ENCODE results near the gene DLGAP4. TPM values are rescaled to one million over a fixed set of nuclear protein-coding genes. Genes with fewer than 3 reads are reported as not detected.

DLGAP4 gene
- polyA plus RNA-seq, 1 donor (not counting 4 experiments of a cell fraction or from before 2014, with no cell fraction given): 9.6 TPM

- no peak overlapping the region for H3K4me3 ChIP-seq (ENCODE audit: control insufficient read depth in 2 of 3, extremely low read depth in 1 of 3, insufficient read depth in 2 of 3, low read depth in 1 of 3, low read length in 3 of 3)
- H3K27ac ChIP-seq (ENCODE audit: control insufficient read depth, insufficient read depth, low read length): no peak overlapping the region
- H3K79me2 ChIP-seq (ENCODE audit: control insufficient read depth, insufficient read depth, low read length): peaks cover 61% of the 10 kb centered on the region
- no peak overlapping the region for H3K9ac ChIP-seq (ENCODE audit: control insufficient read depth, extremely low read depth, insufficient read depth, low read length)
- TF ChIP-seq CTCF (optimal IDR thresholded peaks at IDR 0.05 in 1 of 3, IDR thresholded peaks at IDR 0.05 in 1 of 3, conservative IDR thresholded peaks at IDR 0.05 in 1 of 3; ENCODE audit: extremely low read depth in 1 of 3, insufficient read depth in 2 of 3, low read length in 3 of 3): no peak
- TF ChIP-seq EZH2 (IDR thresholded peaks at IDR 0.05; ENCODE audit: low read length): no peak
- H3K27me3 ChIP-seq (ENCODE audit: control insufficient read depth, extremely low read depth, insufficient read depth, low read length): no peaks in the 10 kb centered on the region
- dilution Hi-C loops (cut with MboI; ENCODE audit: extremely low pct_ligation_motif_present, low sequenced_read_pairs): no loop called here
- no peaks in the 10 kb centered on the region for H3K9me3 ChIP-seq (ENCODE audit: control insufficient read depth, low read depth, low read length)
- H3K4me2 ChIP-seq (ENCODE audit: control insufficient read depth, extremely low read depth, insufficient read depth, low read depth, low read length): no peak overlapping the region
- H2AFZ ChIP-seq (ENCODE audit: control insufficient read depth, low read length): no peak overlapping the region
- no peak for FAIRE-seq
- peaks cover 10% of the 10 kb centered on the region for H3K9me1 ChIP-seq (ENCODE audit: control insufficient read depth, extremely low read depth, insufficient read depth, low read length)
- H3K4me1 ChIP-seq (ENCODE audit: control insufficient read depth, extremely low read depth, insufficient read depth, low read length): peaks cover 8% of the 10 kb centered on the region
- DNase-seq (ENCODE audit: low read depth, low spot score): no peak
- peaks cover 20% of the 10 kb centered on the region for H4K20me1 ChIP-seq (ENCODE audit: control insufficient read depth, extremely low read depth, insufficient read depth, low read length)
- peaks cover 11% of the 10 kb centered on the region in 2 experiments for H3K36me3 ChIP-seq (ENCODE audit: control insufficient read depth in 2 of 2, extremely low read depth in 1 of 2, insufficient read depth in 2 of 2, low read length in 2 of 2)
These were observed 179.1 kb downstream of the DLGAP4 start for GRCh38 chr20:36485286-36485685.

- Histone ChIP-seq H3K9me3 (ENCODE audit: control insufficient read depth, low read depth, low read length) (no peaks in the 10 kb centered on the region), H3K36me3 (ENCODE audit: control insufficient read depth in 2 of 2, extremely low read depth in 1 of 2, insufficient read depth in 2 of 2, low read length in 2 of 2) (peaks cover 7 to 11% of the 10 kb centered on the region in 2 experiments), H2AFZ (ENCODE audit: control insufficient read depth, low read length) (no peak overlapping the region), H4K20me1 (ENCODE audit: control insufficient read depth, extremely low read depth, insufficient read depth, low read length) (peaks cover 17% of the 10 kb centered on the region), H3K27ac (ENCODE audit: control insufficient read depth, insufficient read depth, low read length) (no peak overlapping the region), H3K27me3 (ENCODE audit: control insufficient read depth, extremely low read depth, insufficient read depth, low read length) (no peaks in the 10 kb centered on the region), H3K4me1 (ENCODE audit: control insufficient read depth, extremely low read depth, insufficient read depth, low read length) (peaks cover 19% of the 10 kb centered on the region), H3K79me2 (ENCODE audit: control insufficient read depth, insufficient read depth, low read length) (peaks cover 54% of the 10 kb centered on the region), H3K4me3 (ENCODE audit: control insufficient read depth in 2 of 3, extremely low read depth in 1 of 3, insufficient read depth in 2 of 3, low read depth in 1 of 3, low read length in 3 of 3) (no peak overlapping the region), H3K9ac (ENCODE audit: control insufficient read depth, extremely low read depth, insufficient read depth, low read length) (no peak overlapping the region), H3K9me1 (ENCODE audit: control insufficient read depth, extremely low read depth, insufficient read depth, low read length) (peaks cover 10% of the 10 kb centered on the region), H3K4me2 (ENCODE audit: control insufficient read depth, extremely low read depth, insufficient read depth, low read depth, low read length) (no peak overlapping the region)
- dilution Hi-C loops (cut with MboI; ENCODE audit: extremely low pct_ligation_motif_present, low sequenced_read_pairs): no loop called here
- TF ChIP-seq CTCF (optimal IDR thresholded peaks at IDR 0.05 in 1 of 3, IDR thresholded peaks at IDR 0.05 in 1 of 3, conservative IDR thresholded peaks at IDR 0.05 in 1 of 3; ENCODE audit: extremely low read depth in 1 of 3, insufficient read depth in 2 of 3, low read length in 3 of 3) (no peak), EZH2 (IDR thresholded peaks at IDR 0.05; ENCODE audit: low read length) (no peak)
- no peak for DNase-seq (ENCODE audit: low read depth, low spot score)
- no peak for FAIRE-seq
These were observed 180.9 kb downstream of the DLGAP4 start for GRCh38 chr20:36487069-36487468.
